Activated T-cell treated with anti-CD3 and anti-CD28 coated beads for 4 hours (primary cell): ENCODE measurements around the gene NKX2-8.

Experiments used
- DNase-seq: peaks from one replicate; pipeline ENCODE4 v3.0.0-alpha.2; 2020

Gene NKX2-8

DNA sequence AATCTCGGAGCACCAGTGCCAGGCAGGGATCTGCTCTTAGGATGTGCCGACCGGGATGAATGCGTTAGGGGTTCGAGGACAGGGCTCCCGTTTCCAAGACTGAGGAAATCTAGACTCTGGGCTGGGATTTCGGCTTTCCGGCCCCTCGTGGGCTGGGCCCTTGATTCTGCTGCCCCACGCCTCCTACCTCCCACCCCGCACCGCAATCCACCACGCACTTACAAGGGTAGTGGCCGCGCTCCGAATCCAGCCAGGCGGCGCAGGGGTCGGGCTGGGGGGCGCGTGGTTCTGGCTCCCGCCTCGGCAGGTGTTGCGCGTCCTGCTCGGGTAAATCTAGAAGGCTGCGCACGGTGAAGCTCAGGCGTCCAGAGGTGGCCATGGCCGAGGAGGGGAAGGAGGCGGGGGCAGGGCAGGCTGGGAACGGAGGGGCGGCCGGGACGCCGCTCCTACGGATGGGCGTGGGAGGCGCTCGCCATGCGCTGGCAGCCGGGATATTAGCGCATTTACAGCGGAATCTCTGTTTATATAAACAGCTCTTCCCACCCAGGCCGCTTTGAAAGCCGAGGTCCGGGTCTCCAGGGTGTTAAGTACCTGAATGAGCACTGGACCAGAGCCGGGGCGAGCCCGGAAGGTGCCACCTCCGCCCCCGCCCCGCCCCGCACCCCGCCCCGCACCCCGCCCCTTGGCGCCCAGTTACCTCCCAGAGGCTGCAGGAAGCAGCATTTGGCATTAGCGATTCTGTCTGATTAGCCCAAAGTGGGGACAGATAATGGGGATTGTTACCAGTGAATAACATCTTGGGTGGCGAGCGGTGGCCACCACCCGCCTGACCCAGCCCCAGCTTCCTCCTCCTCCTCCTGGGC is at the start of gene NKX2-8:
Gene NKX2-8 (minus strand): TSS at position 604 of the 863 bp plus-strand sequence. CDS start 225 bp downstream, at position 379.
- DNase-seq, result no peak

DNA sequence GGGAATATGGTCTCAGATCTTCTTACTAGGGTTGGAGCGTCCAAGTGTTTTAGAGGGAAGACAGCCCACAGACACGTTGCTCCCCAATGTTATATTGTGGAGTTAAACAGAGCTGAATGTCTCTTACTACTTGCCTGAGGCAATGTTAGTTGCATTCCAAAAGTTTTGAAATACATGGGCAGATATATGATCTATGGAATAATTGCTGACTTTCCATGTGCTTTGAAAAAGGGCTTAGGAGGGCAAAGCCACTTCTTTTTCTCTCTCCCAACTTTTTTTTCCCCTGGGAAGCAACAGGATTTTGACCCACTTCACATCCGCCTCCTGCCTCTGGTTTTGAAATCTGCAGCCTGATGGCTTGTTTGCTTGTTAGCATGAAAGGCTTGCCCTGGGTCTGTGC is 45.6 kb upstream of the NKX2-8 start:
- DNase-seq, result no peak

- no peak for DNase-seq
Observed at GRCh38 chr14:36626151-36626550, 43.7 kb upstream of the NKX2-8 start.

DNA sequence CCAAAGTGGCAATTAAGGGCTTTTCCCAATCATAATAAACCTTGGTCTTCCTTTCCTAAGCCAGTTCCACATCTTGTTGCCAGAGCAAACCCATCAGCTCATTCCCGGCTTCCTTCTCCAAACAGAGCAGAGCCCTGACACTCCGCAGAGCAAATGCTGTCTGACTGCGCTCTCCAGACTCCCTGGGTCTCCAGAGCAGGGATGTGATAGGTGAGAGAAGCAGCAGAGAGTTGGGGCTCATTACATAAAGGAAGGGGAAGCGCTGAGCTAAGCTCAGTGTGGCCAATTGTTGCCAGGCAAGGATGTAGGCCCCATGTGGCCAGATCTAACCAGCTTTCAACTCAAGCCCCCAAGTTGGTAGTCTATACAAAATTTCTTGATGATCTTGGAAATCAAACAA is 43.0 kb upstream of the NKX2-8 start:
- DNase-seq, result no peak

GRCh38 chr14:36625014-36625413 is 42.6 kb upstream of the NKX2-8 start:
- DNase-seq, result no peak

GRCh38 chr14:36619853-36620252 is 37.4 kb upstream of the NKX2-8 start:
- no peak for DNase-seq

DNA sequence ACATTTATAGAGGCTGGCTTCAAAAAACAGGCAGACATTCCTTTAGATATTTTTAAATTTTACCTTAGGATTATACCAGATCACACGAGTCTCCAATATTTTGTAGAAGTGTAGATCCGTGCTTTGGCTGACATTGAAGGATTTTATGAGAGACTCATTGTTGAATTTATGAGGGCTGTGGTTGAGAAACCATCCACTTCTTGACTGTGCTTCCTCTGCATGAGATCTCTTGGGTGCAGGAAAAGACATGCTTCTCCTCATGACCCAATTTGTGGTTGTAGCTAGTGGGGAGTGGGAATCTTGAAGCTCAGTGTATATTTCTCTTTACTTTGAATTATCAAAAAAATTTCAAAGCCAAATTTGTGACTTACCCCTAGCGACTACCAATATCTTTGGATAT is 36.7 kb upstream of the NKX2-8 start:
- DNase-seq, result no peak

- no peak for DNase-seq
Observed at GRCh38 chr14:36618641-36619040, 36.2 kb upstream of the NKX2-8 start.

- DNase-seq, result no peak
Observed at GRCh38 chr14:36617824-36618223, 35.4 kb upstream of the NKX2-8 start.

DNA sequence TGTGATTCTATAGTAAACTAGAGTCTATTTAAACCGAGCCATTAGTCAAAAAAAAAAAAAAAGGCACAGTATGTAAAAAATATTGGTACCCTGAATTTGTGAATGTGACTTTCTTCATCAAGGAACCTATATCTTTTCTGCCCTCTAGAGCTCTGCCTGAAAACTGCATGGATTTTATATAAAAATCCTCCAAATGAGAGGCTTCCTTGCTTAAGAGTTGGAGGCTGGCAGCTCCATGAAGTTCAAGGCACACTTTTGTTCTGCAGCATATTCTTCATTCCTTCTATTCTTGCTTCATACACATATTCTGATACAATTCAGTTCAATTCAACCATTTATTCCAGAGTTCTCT is 23.1 kb upstream of the NKX2-8 start:
- no peak for DNase-seq

DNA sequence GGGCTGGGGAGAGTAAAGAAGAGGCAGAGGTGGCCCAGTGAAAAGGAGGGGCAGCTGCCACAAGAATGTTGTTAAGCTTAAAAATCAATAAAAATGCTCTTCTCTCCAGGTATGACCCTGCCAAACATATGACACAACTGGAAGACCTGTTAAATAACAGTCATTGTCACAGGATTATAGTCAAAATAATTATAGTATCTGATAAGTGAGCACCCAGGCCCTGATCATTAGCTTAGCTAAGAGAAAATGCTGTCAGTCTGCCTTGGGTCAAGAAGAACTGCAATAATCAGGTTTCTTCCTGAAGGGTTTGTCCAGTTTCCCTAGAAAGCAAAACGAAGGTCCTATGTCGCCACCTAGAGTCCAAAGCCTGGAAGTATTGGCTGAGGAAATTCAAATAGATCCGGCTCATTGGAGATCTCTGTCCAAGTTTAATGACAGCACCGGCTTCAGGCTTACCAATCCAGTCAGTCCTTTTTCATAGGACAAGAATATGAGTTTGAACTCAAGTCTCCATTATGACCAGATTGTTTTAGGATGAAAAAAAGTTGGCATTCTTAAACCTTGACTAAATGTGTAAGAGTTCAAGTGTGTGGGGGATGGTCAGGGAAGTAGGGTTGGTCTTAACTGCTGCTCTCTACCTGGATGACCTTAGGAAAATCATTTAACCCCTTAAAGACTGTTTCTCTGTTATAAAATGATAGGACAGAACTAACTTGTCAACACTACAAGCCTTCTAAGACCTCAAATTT is 22.5 kb upstream of the NKX2-8 start:
- no peak for DNase-seq

DNA sequence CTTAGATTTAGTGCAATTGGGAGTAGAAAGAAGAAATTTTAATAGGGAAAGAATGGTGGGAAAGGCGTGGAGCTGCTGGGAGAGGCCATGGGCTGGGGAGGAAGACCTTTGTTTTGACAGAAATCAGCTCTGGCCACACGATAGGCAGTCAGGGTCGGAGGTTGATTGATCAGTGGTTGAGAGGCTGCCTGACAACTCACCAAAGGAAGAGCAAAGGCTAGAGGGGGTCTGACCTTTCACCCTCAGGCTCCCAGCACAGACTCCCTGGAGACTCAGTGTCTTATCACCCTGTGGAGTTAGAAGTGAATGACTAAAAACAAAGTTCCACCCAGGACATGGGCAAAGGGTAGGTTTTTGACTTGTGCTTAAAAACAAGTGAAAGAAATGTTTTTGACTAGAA is 18.0 kb upstream of the NKX2-8 start:
- no peak for DNase-seq

DNA sequence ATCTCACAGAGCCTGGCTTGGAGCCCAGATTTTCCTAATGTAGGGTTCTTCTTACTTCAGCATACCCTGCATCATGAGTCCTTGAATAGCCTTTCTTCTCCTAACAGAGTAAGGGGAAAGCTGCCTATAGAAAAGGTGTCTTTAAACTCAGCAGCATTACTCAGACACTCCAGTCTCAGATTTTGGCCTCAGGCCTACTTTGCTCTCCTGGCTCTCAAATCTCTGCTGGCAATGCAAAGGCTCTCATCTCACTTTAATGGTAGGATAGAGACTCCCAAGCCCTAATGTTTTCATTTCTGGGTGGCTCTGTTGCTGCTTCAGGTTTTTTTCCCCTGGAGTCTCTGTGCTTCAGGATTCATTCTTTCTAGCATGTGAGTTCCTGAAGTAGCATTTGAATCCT is 9.1 kb upstream of the NKX2-8 start:
- no peak for DNase-seq

DNA sequence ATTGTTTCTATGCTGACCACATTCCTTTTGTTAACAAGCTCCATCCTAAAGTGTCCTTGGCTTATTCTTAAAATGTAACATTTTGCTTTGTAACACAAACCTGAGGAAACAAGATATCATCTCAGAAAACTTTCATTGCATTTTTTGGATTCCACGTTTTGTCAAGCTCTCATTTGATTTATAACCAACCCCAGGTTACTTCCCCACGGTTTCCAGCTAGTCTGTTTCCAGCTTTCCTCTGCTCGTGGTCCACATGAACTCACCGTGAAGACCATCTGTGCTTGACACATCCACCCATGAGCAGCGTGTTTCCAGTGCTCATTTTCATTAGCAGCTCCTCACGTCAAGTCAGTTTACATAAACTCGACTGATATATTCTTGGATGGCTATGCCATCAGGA is 6.4 kb upstream of the NKX2-8 start:
- no peak for DNase-seq

- DNase-seq, result no peak
Observed at GRCh38 chr14:36588119-36588518, 5.7 kb upstream of the NKX2-8 start.

DNA sequence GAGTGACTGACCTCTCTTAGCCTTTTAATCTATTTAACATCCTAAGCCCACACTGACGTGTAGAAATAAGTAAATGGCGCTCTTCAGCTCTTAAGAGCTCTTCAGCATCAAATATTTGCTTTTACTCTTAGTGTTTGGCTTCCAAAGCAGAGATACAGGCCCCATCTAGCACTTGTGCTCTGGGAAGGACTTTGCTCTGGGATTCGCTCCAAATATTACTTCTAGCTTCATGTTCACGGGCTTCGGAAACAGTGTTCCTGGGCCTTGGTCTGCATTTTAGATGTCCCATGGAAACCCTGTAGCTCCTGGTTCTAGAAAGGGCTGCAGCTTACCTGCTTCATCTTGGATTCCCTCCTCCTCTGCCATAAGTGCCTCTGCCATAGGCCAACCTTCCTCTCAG is 2.7 kb upstream of the NKX2-8 start:
- DNase-seq, result no peak

DNA sequence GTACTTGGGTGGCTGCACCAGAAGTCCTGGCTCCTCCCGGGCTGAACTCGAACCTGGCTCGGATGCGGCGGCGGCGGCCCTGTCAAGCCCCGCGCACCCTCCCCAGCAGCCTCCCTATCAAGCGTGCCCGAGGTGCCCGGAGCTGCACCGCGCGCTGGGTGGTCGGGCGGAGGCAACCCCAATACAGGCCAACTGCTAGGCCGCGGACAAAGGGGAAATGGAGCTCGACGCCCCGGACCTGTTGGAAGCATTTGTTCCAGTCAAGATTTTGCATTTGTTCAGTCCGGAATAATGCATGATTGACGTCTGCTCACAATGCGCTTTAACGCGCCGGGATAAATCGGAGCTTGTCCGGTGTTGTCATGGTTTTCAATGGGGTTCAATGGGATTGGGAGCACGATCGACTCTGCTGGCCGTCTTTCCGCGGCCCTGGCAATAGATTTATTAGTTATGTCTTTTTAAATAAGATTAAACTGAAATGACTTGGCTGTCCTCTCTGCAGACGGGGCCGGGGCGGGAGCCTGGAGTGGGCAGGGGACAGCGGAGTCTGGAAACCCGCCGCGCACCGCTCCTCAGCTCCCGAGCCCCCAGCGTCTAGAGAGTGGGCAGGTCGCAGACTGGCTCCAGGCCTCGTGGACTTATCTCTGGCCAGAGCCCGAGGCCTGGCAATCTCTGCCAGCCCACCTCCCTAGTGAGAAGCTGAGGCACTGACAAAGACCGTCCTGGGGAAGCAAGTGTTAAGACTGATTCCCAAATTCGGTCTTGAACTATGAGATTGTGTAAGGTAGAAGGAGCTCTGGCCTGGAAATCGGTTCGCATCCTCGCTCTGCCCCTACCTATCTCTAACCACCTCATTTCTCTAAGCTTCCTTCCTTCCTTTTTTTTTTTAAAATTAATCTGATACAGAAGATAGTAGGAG is 1.7 kb upstream of the NKX2-8 start:
- DNase-seq, result no peak

GRCh38 chr14:36583242-36583892 is 953 bp upstream of the NKX2-8 start:
- no peak for DNase-seq

DNA sequence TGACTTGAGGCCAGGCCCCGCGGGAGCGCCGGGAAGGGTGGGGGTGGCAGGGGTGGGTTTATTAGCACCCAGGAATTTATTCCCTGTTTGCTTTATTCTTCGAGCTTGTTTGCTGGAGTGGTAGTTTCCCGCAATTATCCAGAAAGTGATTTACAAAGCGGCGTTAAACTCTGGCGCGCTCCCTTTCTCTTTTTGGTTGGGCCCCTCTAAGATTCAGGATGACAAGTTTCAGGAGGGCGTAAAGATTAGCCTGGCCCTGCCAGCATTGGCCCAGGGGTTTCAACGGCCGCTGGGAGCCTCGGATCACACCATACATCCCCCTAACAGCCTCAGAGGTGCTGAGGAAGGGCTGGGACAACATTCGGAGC is 444 bp upstream of the NKX2-8 start:
- no peak for DNase-seq

GRCh38 chr14:36580856-36581831 is 1.3 kb downstream of the NKX2-8 start:
- DNase-seq, result no peak

GRCh38 chr14:36580141-36580855 is 2.1 kb downstream of the NKX2-8 start:
- no peak for DNase-seq
